GM12878 (cell line): ENCODE measurements around the gene SEPHS2. TPM values are rescaled to one million over a fixed set of nuclear protein-coding genes. Genes with fewer than 3 reads are reported as not detected.
A peak's percentile ranks its signal among the peaks of the same experiment; 100 is the strongest.

ENCODE experiments used
- ATF7 ChIP-seq: fragments of 450-650 bp; IDR thresholded peaks from 2 replicates; pipeline ENCODE4 v1.6.1; 2016; ENCODE audit warnings: low read depth, mild to moderate bottlenecking
- BACH1 ChIP-seq: fragments of 450-650 bp; IDR thresholded peaks from 2 replicates; pipeline ENCODE4 v1.6.1; 2017; ENCODE audit warnings: mild to moderate bottlenecking, borderline replicate concordance
- BCL11A ChIP-seq: IDR thresholded peaks from 2 replicates; pipeline ENCODE4 v1.6.1; 2011; ENCODE audit warnings: low read depth, low read length
- BRCA1 ChIP-seq: IDR thresholded peaks from 2 replicates; pipeline ENCODE4 v1.6.1; 2011; ENCODE audit warnings: low read depth, low read length, improper control_type of control experiment
- CBX3 ChIP-seq: fragments of 200-600 bp; sonication (generic); IDR thresholded peaks from 2 replicates; pipeline ENCODE4 v1.6.1; 2016; ENCODE audit warnings: low read depth, borderline replicate concordance
- CBX5 ChIP-seq: sonication (generic); IDR thresholded peaks from 2 replicates; pipeline ENCODE4 v1.6.1; 2016; ENCODE audit warnings: low read depth, moderate library complexity, mild to moderate bottlenecking, inconsistent platforms
- CREM ChIP-seq: IDR thresholded peaks from 2 replicates; pipeline ENCODE4 v1.6.1; 2014; ENCODE audit warnings: antibody characterized with exemption, low read depth
- DPF2 ChIP-seq: fragments of 450-650 bp; IDR thresholded peaks from 2 replicates; pipeline ENCODE4 v1.6.1; 2017; ENCODE audit warnings: mild to moderate bottlenecking
- EED ChIP-seq: sonication (generic); IDR thresholded peaks from 2 replicates; pipeline ENCODE4 v1.6.1; 2016; ENCODE audit warnings: antibody characterized with exemption, low read depth
- FOS ChIP-seq: IDR thresholded peaks from 3 replicates; pipeline ENCODE4 v1.6.1; 2011; ENCODE audit warnings: borderline replicate concordance; ENCODE audit not compliant: insufficient read length; ENCODE audit errors: extremely low read depth
- HDGF ChIP-seq: fragments of 450-650 bp; IDR thresholded peaks from 2 replicates; pipeline ENCODE4 v1.6.1; 2016; ENCODE audit warnings: antibody characterized with exemption
- IKZF2 ChIP-seq, 2 experiments: fragments of 450-650 bp; IDR thresholded peaks; 2 replicates each; pipeline ENCODE4 v1.6.1; 2017; ENCODE audit warnings: mild to moderate bottlenecking in 2 of 2, moderate library complexity in 2 of 2
- JUND ChIP-seq: IDR thresholded peaks from 2 replicates; pipeline ENCODE4 v1.6.1; 2012; ENCODE audit warnings: low read depth, mild to moderate bottlenecking, low read length, improper control_type of control experiment, moderate library complexity
- LARP7 ChIP-seq: fragments of 450-650 bp; IDR thresholded peaks from 2 replicates; pipeline ENCODE4 v1.6.1; 2017; ENCODE audit warnings: mild to moderate bottlenecking
- MYB ChIP-seq: fragments of 150-350 bp; IDR thresholded peaks from 2 replicates; pipeline ENCODE4 v1.6.1; 2014; ENCODE audit warnings: mild to moderate bottlenecking, low read depth, low read length, borderline replicate concordance
- NRF1 ChIP-seq: conservative IDR thresholded peaks from 2 replicates; pipeline ENCODE4 v1.6.1; 2011; ENCODE audit warnings: mild to moderate bottlenecking, low read depth, low read length, improper control_type of control experiment
- POLR2AphosphoS2 ChIP-seq: IDR thresholded peaks from 2 replicates; pipeline ENCODE4 v1.6.1; 2011; ENCODE audit warnings: low read depth, mild to moderate bottlenecking, low read length, improper control_type of control experiment, moderate library complexity
- RAD21 ChIP-seq: IDR thresholded peaks from 2 replicates; pipeline ENCODE4 v1.6.1; 2011; ENCODE audit warnings: mild to moderate bottlenecking, low read depth, low read length, moderate library complexity; ENCODE audit not compliant: insufficient read depth
- RFX5 ChIP-seq: IDR thresholded peaks from 2 replicates; pipeline ENCODE4 v1.6.1; 2011; ENCODE audit warnings: low read depth, low read length, improper control_type of control experiment
- SP1 ChIP-seq: IDR thresholded peaks from one replicate; pipeline ENCODE4 v1.6.1; 2011; ENCODE audit warnings: low read depth, low read length
- SPI1 ChIP-seq: IDR thresholded peaks from 2 replicates; pipeline ENCODE4 v1.6.1; 2011; ENCODE audit warnings: low read depth, mild to moderate bottlenecking, low read length, moderate library complexity, borderline replicate concordance; ENCODE audit not compliant: insufficient read depth
- STAT3 ChIP-seq: IDR thresholded peaks from 2 replicates; pipeline ENCODE4 v1.6.1; 2011; ENCODE audit warnings: low read depth, low read length, improper control_type of control experiment
- YY1 ChIP-seq: IDR thresholded peaks from 2 replicates; pipeline ENCODE4 v1.6.1; 2011; ENCODE audit warnings: low read depth, mild to moderate bottlenecking, low read length
- ZBED1 ChIP-seq: IDR thresholded peaks from 2 replicates; pipeline ENCODE4 v1.6.1; 2016; ENCODE audit warnings: borderline replicate concordance
- ZNF274 ChIP-seq: IDR thresholded peaks from one replicate; pipeline ENCODE4 v1.8.0; 2011; ENCODE audit not compliant: insufficient read length, insufficient read depth
- ZSCAN29 ChIP-seq: fragments of 450-650 bp; IDR thresholded peaks from 2 replicates; pipeline ENCODE4 v1.6.1; 2017; ENCODE audit warnings: mild to moderate bottlenecking, moderate library complexity
- polyA plus RNA-seq, 11 experiments: library from polyadenylated mRNA; depleted of rRNA in 4 of 11; unstranded in 6 of 11; stranded (reverse) in 5 of 11; fragments of >200 nt; fragmentation: Nextera tagmentation in 4 of 11; fragmentation: Illumina TruSeq in 1 of 11; extraction: Ambion mirVana in 4 of 11; extraction: Trizol in 1 of 11; gene quantifications; 1 replicate in 1 of 11; 2 replicates in 10 of 11; pipeline versions ENCODE4 v1.2.1 to v1.2.3, GENCODE V29; 2011 to 2016; ENCODE audit warnings: inconsistent platforms in 2 of 11, missing spikeins in 2 of 11, low read depth in 1 of 11
- total RNA-seq, 4 experiments: library from RNA; depleted of rRNA in 3 of 4; stranded (reverse); fragments of >200 nt in 3 of 4; fragmentation: Illumina TruSeq in 1 of 4; extraction: Trizol in 1 of 4; gene quantifications; 2 replicates each; pipeline versions ENCODE4 v1.2.1 to v1.2.3, GENCODE V29; 2013 to 2021
- TF ChIP-seq, protein P1 (sequence below): IDR thresholded peaks from 2 replicates; pipeline ENCODE4 v1.6.1; 2012; ENCODE audit warnings: low read depth, low read length, improper control_type of control experiment
- TF ChIP-seq, protein P2 (sequence below): fragments of 450-650 bp; formaldehyde crosslinking; IDR thresholded peaks from 2 replicates; pipeline ENCODE4 v1.5.0; 2022; ENCODE audit warnings: mild to moderate bottlenecking, missing genetic modification characterization
- TF ChIP-seq, protein P3 (sequence below): IDR thresholded peaks from 2 replicates; pipeline ENCODE4 v1.6.1; 2012; ENCODE audit warnings: low read depth, low read length, improper control_type of control experiment

SEPHS2 gene
- total and polyA plus RNA-seq, 10 of the 15 experiments (the other 5 are each of a cell fraction or from before 2014, with no cell fraction given): 21.6 to 99.8 (median 72.9) TPM

DNA sequence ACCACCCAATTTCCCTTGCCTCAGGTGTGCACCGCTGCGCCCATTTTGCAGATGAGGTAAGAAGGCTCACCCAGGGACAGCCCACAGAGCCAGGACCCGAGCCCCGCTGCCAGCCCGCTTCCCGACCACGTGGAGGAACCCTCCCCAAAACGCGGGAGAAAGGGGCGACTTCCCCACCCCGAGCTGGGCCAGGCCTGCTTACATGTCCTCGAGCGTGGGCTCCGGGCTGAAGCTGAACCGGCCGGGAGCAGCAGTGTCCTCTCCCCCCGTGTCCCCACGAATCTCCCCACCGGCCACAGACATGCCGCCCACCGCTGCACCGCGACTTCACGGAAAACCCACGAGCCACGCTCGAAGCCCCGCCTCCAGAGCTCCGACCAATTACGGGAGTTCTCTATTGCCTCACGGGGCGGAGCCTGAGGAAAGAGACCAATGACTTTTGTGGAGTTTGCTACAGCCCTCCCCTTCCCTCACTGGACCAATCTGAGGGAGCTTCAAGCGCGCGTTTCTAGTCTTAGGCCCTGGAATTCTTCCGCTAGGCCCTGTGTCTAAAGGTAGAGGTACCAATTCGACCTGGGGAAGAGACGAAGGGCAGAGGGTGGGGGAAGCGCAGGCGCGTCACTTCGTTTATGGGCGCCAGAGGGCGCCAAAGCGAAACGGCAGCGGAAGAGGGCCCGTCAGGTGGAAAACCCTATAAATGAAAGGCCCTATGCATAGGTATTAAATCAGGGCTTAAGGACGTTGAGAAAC is 15.8 kb downstream of the SEPHS2 start, which contains the start of gene DCTPP1 (continued):
- TF ChIP-seq HDGF (0 out of 2 replicates have a peak, but pooled peaks have one; percentile 23), ATF7 (peak; percentile 90), MYB (no peak), ZBED1 (no peak), SP1 (peak; percentile 91), BRCA1 (no peak), NRF1 (0 out of 2 replicates have a peak, but pooled peaks have one; percentile 32), POLR2AphosphoS2 (no peak), RFX5 (peak; percentile 83), ZSCAN29 (no peak), BACH1 (peak; percentile 94), DPF2 (peak; percentile 40; the same call in 1 of the 2 replicates), LARP7 (peak; percentile 62; the same call in 1 of the 2 replicates), RAD21 (peak; percentile 78), EED (no peak), CBX5 (no peak), YY1 (peak; percentile 64; the same call in 1 of the 2 replicates), BCL11A (no peak), STAT3 (no peak), ZNF274 (no peak), JUND (0 out of 2 replicates have a peak, but pooled peaks have one; percentile 3), IKZF2 (IDR thresholded peaks at IDR 0.05) (peak; percentile 45 to 51; a peak in 3 of 4 replicates), FOS (peak; percentile 34), CREM (peak; percentile 84), CBX3 (no peak), SPI1 (no peak)
- TF ChIP-seq, protein P1, sequence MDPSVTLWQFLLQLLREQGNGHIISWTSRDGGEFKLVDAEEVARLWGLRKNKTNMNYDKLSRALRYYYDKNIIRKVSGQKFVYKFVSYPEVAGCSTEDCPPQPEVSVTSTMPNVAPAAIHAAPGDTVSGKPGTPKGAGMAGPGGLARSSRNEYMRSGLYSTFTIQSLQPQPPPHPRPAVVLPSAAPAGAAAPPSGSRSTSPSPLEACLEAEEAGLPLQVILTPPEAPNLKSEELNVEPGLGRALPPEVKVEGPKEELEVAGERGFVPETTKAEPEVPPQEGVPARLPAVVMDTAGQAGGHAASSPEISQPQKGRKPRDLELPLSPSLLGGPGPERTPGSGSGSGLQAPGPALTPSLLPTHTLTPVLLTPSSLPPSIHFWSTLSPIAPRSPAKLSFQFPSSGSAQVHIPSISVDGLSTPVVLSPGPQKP: peak; percentile 45; the same call in 1 of the 2 replicates
- TF ChIP-seq, protein P2, sequence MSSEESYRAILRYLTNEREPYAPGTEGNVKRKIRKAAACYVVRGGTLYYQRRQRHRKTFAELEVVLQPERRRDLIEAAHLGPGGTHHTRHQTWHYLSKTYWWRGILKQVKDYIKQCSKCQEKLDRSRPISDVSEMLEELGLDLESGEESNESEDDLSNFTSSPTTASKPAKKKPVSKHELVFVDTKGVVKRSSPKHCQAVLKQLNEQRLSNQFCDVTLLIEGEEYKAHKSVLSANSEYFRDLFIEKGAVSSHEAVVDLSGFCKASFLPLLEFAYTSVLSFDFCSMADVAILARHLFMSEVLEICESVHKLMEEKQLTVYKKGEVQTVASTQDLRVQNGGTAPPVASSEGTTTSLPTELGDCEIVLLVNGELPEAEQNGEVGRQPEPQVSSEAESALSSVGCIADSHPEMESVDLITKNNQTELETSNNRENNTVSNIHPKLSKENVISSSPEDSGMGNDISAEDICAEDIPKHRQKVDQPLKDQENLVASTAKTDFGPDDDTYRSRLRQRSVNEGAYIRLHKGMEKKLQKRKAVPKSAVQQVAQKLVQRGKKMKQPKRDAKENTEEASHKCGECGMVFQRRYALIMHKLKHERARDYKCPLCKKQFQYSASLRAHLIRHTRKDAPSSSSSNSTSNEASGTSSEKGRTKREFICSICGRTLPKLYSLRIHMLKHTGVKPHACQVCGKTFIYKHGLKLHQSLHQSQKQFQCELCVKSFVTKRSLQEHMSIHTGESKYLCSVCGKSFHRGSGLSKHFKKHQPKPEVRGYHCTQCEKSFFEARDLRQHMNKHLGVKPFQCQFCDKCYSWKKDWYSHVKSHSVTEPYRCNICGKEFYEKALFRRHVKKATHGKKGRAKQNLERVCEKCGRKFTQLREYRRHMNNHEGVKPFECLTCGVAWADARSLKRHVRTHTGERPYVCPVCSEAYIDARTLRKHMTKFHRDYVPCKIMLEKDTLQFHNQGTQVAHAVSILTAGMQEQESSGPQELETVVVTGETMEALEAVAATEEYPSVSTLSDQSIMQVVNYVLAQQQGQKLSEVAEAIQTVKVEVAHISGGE (CRISPR knock-in tag): no peak
- TF ChIP-seq, protein P3, sequence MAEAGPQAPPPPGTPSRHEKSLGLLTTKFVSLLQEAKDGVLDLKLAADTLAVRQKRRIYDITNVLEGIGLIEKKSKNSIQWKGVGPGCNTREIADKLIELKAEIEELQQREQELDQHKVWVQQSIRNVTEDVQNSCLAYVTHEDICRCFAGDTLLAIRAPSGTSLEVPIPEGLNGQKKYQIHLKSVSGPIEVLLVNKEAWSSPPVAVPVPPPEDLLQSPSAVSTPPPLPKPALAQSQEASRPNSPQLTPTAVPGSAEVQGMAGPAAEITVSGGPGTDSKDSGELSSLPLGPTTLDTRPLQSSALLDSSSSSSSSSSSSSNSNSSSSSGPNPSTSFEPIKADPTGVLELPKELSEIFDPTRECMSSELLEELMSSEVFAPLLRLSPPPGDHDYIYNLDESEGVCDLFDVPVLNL: no peak
